GM12878 (cell line): Measurements from ENCODE around the gene ADGRE3. TPM values are rescaled to one million over a fixed set of nuclear protein-coding genes. Genes with fewer than 3 reads are reported as not detected.

ENCODE experiments used
- ATAC-seq: fragments of 200-7000 bp; cut with Tn5 transposase; 3 replicates; pipeline ENCODE4 v1.9.1; 2020; ENCODE audit warnings: mild to moderate bottlenecking, moderate library complexity
- BruUV-seq: library from RNA; stranded (reverse); fragments of 400-500 nt; replicated peaks from 2 replicates; lab custom pipeline; 2021; lab: Mats Ljungman, UMichigan
- CTCF ChIA-PET: fragments of 300-600 bp; sonication (Branson Sonifier 250); formaldehyde crosslinking; extraction: SDS; loops from one replicate; lab custom pipeline; 2021; ENCODE audit warnings: inconsistent platforms; lab: Yijun Ruan, JAX
- POLR2A ChIA-PET: fragments of 350-600 bp; formaldehyde crosslinking; extraction: SDS; loops from one replicate; lab custom pipeline; 2021; ENCODE audit warnings: inconsistent platforms; lab: Charles Lee
- RAD21 ChIA-PET: fragments of 300-600 bp; sonication (Branson Sonifier 250); formaldehyde crosslinking; loops from one replicate; lab custom pipeline; 2023; ENCODE audit warnings: antibody characterized with exemption; ENCODE audit not compliant: unreplicated experiment; lab: Charles Lee
- SMC1A ChIA-PET: fragments of 300-600 bp; sonication (Branson Sonifier 250); formaldehyde crosslinking; loops from one replicate; lab custom pipeline; 2023; ENCODE audit not compliant: unreplicated experiment, uncharacterized antibody; lab: Charles Lee
- DNase-seq: peaks from one replicate; pipeline ENCODE4 v3.0.0-alpha.2; 2011; ENCODE audit warnings: low read depth, low spot score
- FAIRE-seq: peaks from 3 replicates; lab custom pipeline; 2011; peaks lifted over from hg19 to GRCh38; lab: Jason Lieb, UNC
- H2AFZ ChIP-seq: 2 replicates; pipeline ENCODE4 v1.6.0; 2011; ENCODE audit warnings: low read depth, low read length, control low read depth; ENCODE audit not compliant: control insufficient read depth
- H3K27ac ChIP-seq: 2 replicates; pipeline ENCODE4 v1.5.1; 2011; ENCODE audit warnings: control low read depth; ENCODE audit not compliant: control insufficient read depth, insufficient read depth
- H3K27me3 ChIP-seq, 2 experiments: replicated peaks in 1 of 2; 2 replicates each; pipeline versions ENCODE4 v1.6.0 to v1.6.1; 2011; ENCODE audit warnings: low read length in 1 of 2; ENCODE audit not compliant: control insufficient read depth in 2 of 2, insufficient read depth in 2 of 2
- H3K36me3 ChIP-seq, 2 experiments: 2 replicates each; pipeline ENCODE4 v1.5.1; 2011; ENCODE audit warnings: low read length in 1 of 2; ENCODE audit not compliant: control insufficient read depth in 2 of 2, insufficient read depth in 2 of 2
- H3K4me1 ChIP-seq: 2 replicates; pipeline ENCODE4 v1.6.1; 2011; ENCODE audit warnings: mild to moderate bottlenecking, low read length, moderate library complexity, mixed read lengths; ENCODE audit not compliant: control insufficient read depth, insufficient read depth
- H3K4me2 ChIP-seq: 2 replicates; pipeline ENCODE4 v1.6.0; 2011; ENCODE audit warnings: control low read depth; ENCODE audit not compliant: control insufficient read depth, insufficient read depth
- H3K4me3 ChIP-seq: fragments of 200-600 bp; sonication (generic); 2 replicates; pipeline ENCODE4 v1.5.1; 2016
- H3K79me2 ChIP-seq: 2 replicates; pipeline ENCODE4 v1.6.0; 2011; ENCODE audit warnings: low read length; ENCODE audit not compliant: control insufficient read depth, insufficient read depth
- H3K9ac ChIP-seq: 2 replicates; pipeline ENCODE4 v1.8.0; 2011; ENCODE audit warnings: low read length, control low read depth, mixed read lengths; ENCODE audit not compliant: control insufficient read depth, insufficient read depth
- H3K9me3 ChIP-seq: replicated peaks from 3 replicates; pipeline ENCODE4 v1.5.1; 2011; ENCODE audit warnings: mild to moderate bottlenecking, low read length; ENCODE audit not compliant: control insufficient read depth, insufficient read depth
- H4K20me1 ChIP-seq: 2 replicates; pipeline ENCODE4 v1.6.0; 2011; ENCODE audit not compliant: control insufficient read depth, insufficient read depth
- BACH1 ChIP-seq: fragments of 450-650 bp; IDR thresholded peaks from 2 replicates; pipeline ENCODE4 v1.6.1; 2017; ENCODE audit warnings: mild to moderate bottlenecking, borderline replicate concordance
- BHLHE40 ChIP-seq, 2 experiments: fragments of 450-650 bp in 1 of 2; IDR thresholded peaks; 2 replicates each; pipeline ENCODE4 v1.6.1; 2011 to 2017; ENCODE audit warnings: low read depth in 2 of 2, borderline replicate concordance in 1 of 2, improper control_type of control experiment in 1 of 2, low read length in 1 of 2, mild to moderate bottlenecking in 1 of 2
- CBX3 ChIP-seq: fragments of 200-600 bp; sonication (generic); IDR thresholded peaks from 2 replicates; pipeline ENCODE4 v1.6.1; 2016; ENCODE audit warnings: low read depth, borderline replicate concordance
- CHD1 ChIP-seq: IDR thresholded peaks from 2 replicates; pipeline ENCODE4 v1.6.1; 2012; ENCODE audit warnings: low read depth, low read length, improper control_type of control experiment
- E4F1 ChIP-seq: fragments of 450-650 bp; IDR thresholded peaks from 2 replicates; pipeline ENCODE4 v1.6.1; 2018; ENCODE audit warnings: borderline replicate concordance, mild to moderate bottlenecking; ENCODE audit not compliant: partially characterized antibody
- EZH2 ChIP-seq: IDR thresholded peaks from 2 replicates; pipeline ENCODE4 v1.6.1; 2012; ENCODE audit warnings: low read depth, mild to moderate bottlenecking, control low read depth, inconsistent platforms, low read length, borderline replicate concordance; ENCODE audit not compliant: control insufficient read depth
- FOS ChIP-seq: IDR thresholded peaks from 3 replicates; pipeline ENCODE4 v1.6.1; 2011; ENCODE audit warnings: borderline replicate concordance; ENCODE audit not compliant: insufficient read length; ENCODE audit errors: extremely low read depth
- IKZF1 ChIP-seq: fragments of 450-650 bp; conservative IDR thresholded peaks from 2 replicates; pipeline ENCODE4 v1.6.1; 2017; ENCODE audit warnings: antibody characterized with exemption, mild to moderate bottlenecking
- MAX ChIP-seq: IDR thresholded peaks from 2 replicates; pipeline ENCODE4 v1.6.1; 2012; ENCODE audit warnings: low read depth, low read length, improper control_type of control experiment
- NBN ChIP-seq: fragments of 450-650 bp; IDR thresholded peaks from 2 replicates; pipeline ENCODE4 v1.6.1; 2016
- NFYB ChIP-seq: IDR thresholded peaks from 2 replicates; pipeline ENCODE4 v1.6.1; 2011; ENCODE audit warnings: low read depth, mild to moderate bottlenecking, low read length, improper control_type of control experiment, moderate library complexity; ENCODE audit not compliant: insufficient read depth
- NKRF ChIP-seq: fragments of 450-650 bp; conservative IDR thresholded peaks from 2 replicates; pipeline ENCODE4 v1.6.1; 2017; ENCODE audit warnings: mild to moderate bottlenecking, moderate library complexity
- RBBP5 ChIP-seq: fragments of 200-600 bp; sonication (generic); conservative IDR thresholded peaks from 2 replicates; pipeline ENCODE4 v1.6.1; 2016
- SIN3A ChIP-seq: IDR thresholded peaks from 2 replicates; pipeline ENCODE4 v1.6.1; 2012; ENCODE audit warnings: low read depth, low read length, improper control_type of control experiment
- SMAD1 ChIP-seq: fragments of 450-650 bp; IDR thresholded peaks from 2 replicates; pipeline ENCODE4 v1.6.1; 2018; ENCODE audit warnings: mild to moderate bottlenecking, low read depth; ENCODE audit not compliant: partially characterized antibody
- SUPT20H ChIP-seq: IDR thresholded peaks from 2 replicates; pipeline ENCODE4 v1.6.1; 2011; ENCODE audit warnings: low read depth, mild to moderate bottlenecking, low read length, moderate library complexity, borderline replicate concordance; ENCODE audit not compliant: control insufficient read depth
- ZZZ3 ChIP-seq: IDR thresholded peaks from 2 replicates; pipeline ENCODE4 v1.6.1; 2011; ENCODE audit warnings: low read depth; ENCODE audit not compliant: control insufficient read depth, insufficient read length
- WGBS: methylation state at CpG from one replicate; pipeline ENCODE4 v1.1.6; 2016; ENCODE audit warnings: low lambda C conversion rate; ENCODE audit not compliant: insufficient replicate concordance, insufficient coverage; ENCODE audit errors: missing lambda C conversion rate; 5-methylcytosine and 5-hydroxymethylcytosine counted together
- in situ Hi-C: fragments of 300-500 bp; cut with MboI; formaldehyde crosslinking; loops from 9 replicates; pipeline ENCODE4 v1.14.3; 2018; ENCODE audit warnings: mixed read lengths
- intact Hi-C: fragments of 100-400 bp; cut with micrococcal nuclease; formaldehyde crosslinking; loops from one replicate; pipeline ENCODE4 v1.14.2; 2022; ENCODE audit not compliant: unreplicated experiment
- polyA plus RNA-seq, 11 experiments: library from polyadenylated mRNA; depleted of rRNA in 4 of 11; unstranded in 6 of 11; stranded (reverse) in 5 of 11; fragments of >200 nt; fragmentation: Nextera tagmentation in 4 of 11; fragmentation: Illumina TruSeq in 1 of 11; extraction: Ambion mirVana in 4 of 11; extraction: Trizol in 1 of 11; gene quantifications; 1 replicate in 1 of 11; 2 replicates in 10 of 11; pipeline versions ENCODE4 v1.2.1 to v1.2.3, GENCODE V29; 2011 to 2016; ENCODE audit warnings: inconsistent platforms in 2 of 11, missing spikeins in 2 of 11, low read depth in 1 of 11
- total RNA-seq, 4 experiments: library from RNA; depleted of rRNA in 3 of 4; stranded (reverse); fragments of >200 nt in 3 of 4; fragmentation: Illumina TruSeq in 1 of 4; extraction: Trizol in 1 of 4; gene quantifications; 2 replicates each; pipeline versions ENCODE4 v1.2.1 to v1.2.3, GENCODE V29; 2013 to 2021

ADGRE3 gene
- total and polyA plus RNA-seq, 10 of the 15 experiments (the other 5 are each of a cell fraction or from before 2014, with no cell fraction given): 0.04 to 0.10 (median 0.05) TPM; not detected in 6

- intact Hi-C loops: loop anchor here (2.0 kb wide), 1 partner anchor 22 kb away; no protein-coding TSS in a partner anchor
- Histone ChIP-seq H3K4me1 (peaks cover 17% of the 10 kb centered on the region), H4K20me1 (no peaks in the 10 kb centered on the region), H3K9me3 (no peaks in the 10 kb centered on the region), H3K79me2 (peaks cover 43% of the 10 kb centered on the region), H3K36me3 (peaks cover 0 to under 1% of the 10 kb centered on the region in 2 experiments; a peak in 1 of 4 replicates), H3K27ac (peak within 1 kb of the TSS; percentile 95), H3K4me2 (peak within 1 kb of the TSS; percentile 93), H3K4me3 (peak within 1 kb of the TSS; percentile 98), H2AFZ (peak within 1 kb of the TSS; percentile 24), H3K9ac (peak within 1 kb of the TSS; percentile 96), H3K27me3 (no peaks in the 10 kb centered on the region)
- SMC1A ChIA-PET: interaction anchor here (3.3 to 12.5 kb wide), 2 partner anchors 21 to 105 kb away, joined by 16 to 558 read pairs; partner anchors contain the start of gene ZNF333
- POLR2A ChIA-PET: interaction anchor here (0.5 kb wide), 1 partner anchor 28 kb away, joined by 5 read pairs; no protein-coding TSS in a partner anchor
- CTCF ChIA-PET: interaction anchor here (3.8 to 14.6 kb wide), 2 partner anchors 103 to 106 kb away, joined by 19 to 803 read pairs; partner anchors contain the start of gene ZNF333
- peak; percentile 66 for DNase-seq
- WGBS: 5% methylated on average over 6 of the region's 6 CpGs
- RAD21 ChIA-PET: interaction anchor here (1.4 to 1.7 kb wide), 2 partner anchors 21 to 103 kb away, joined by 8 to 10 read pairs; no protein-coding TSS in a partner anchor
- FAIRE-seq: no peak
- BruUV-seq: no TSS peak
- peak; percentile 46 for ATAC-seq
- in situ Hi-C loops: loop anchor here (25.0 kb wide), 1 partner anchor 2004 kb away; no protein-coding TSS in a partner anchor
- TF ChIP-seq EZH2 (no peak), SUPT20H (no peak), IKZF1 (peak; percentile 95), NFYB (no peak), CBX3 (no peak), FOS (no peak), BACH1 (peak; percentile 92; the same call in 1 of the 2 replicates), SMAD1 (peak; percentile 83), E4F1 (peak; percentile 44), RBBP5 (no peak), MAX (peak; percentile 84), ZZZ3 (no peak), CHD1 (no peak), BHLHE40 (IDR thresholded peaks at IDR 0.05; ENCODE audit: borderline replicate concordance in 1 of 2, low read depth in 2 of 2, low read length in 1 of 2) (peak; percentile 99), NKRF (peak; percentile 87), SIN3A (peak; percentile 73; the same call in 1 of the 2 replicates), NBN (peak; percentile 98)
Measured at GRCh38 chr19:14582894-14583340, 91.7 kb downstream of the ADGRE3 start, which contains the start of gene CLEC17A. Gene CLEC17A (plus strand): TSS chr19:14583084. CDS start chr19:14583161, 77 bp downstream.
